Measurements from ENCODE around the gene TBC1D12.

- TF ChIP-seq, protein P1, sequence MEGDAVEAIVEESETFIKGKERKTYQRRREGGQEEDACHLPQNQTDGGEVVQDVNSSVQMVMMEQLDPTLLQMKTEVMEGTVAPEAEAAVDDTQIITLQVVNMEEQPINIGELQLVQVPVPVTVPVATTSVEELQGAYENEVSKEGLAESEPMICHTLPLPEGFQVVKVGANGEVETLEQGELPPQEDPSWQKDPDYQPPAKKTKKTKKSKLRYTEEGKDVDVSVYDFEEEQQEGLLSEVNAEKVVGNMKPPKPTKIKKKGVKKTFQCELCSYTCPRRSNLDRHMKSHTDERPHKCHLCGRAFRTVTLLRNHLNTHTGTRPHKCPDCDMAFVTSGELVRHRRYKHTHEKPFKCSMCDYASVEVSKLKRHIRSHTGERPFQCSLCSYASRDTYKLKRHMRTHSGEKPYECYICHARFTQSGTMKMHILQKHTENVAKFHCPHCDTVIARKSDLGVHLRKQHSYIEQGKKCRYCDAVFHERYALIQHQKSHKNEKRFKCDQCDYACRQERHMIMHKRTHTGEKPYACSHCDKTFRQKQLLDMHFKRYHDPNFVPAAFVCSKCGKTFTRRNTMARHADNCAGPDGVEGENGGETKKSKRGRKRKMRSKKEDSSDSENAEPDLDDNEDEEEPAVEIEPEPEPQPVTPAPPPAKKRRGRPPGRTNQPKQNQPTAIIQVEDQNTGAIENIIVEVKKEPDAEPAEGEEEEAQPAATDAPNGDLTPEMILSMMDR (IDR thresholded peaks at IDR 0.05), result no peak
- TF ChIP-seq EP300 (IDR thresholded peaks at IDR 0.05), result no peak
Observed at GRCh38 chr10:94549221-94549620, 146.9 kb downstream of the TBC1D12 start.
